WERI-Rb-1 (cell line): ENCODE results near the gene GID8.
"Not testable (repeated sequence)": the region's sequence is repeated elsewhere in the genome, so short reads cannot be mapped to it uniquely, and the experiment has no call there.

Source experiments
- DNase-seq: peaks from one replicate; pipeline ENCODE4 v3.0.0-alpha.2; 2020
- H3K27ac ChIP-seq: fragments of 250-450 bp; sonication (Bioruptor Pico); 2 replicates; pipeline ENCODE4 v1.5.1; 2020; ENCODE audit warnings: mild to moderate bottlenecking, moderate library complexity
- H3K27me3 ChIP-seq: fragments of 250-450 bp; sonication (Bioruptor Pico); 2 replicates; pipeline ENCODE4 v1.5.1; 2021; ENCODE audit warnings: mild to moderate bottlenecking, low read depth, moderate library complexity; ENCODE audit not compliant: insufficient read depth, severe bottlenecking
- H3K36me3 ChIP-seq: fragments of 250-450 bp; sonication (Bioruptor Pico); 2 replicates; pipeline ENCODE4 v1.5.1; 2020; ENCODE audit warnings: mild to moderate bottlenecking, moderate library complexity
- H3K4me3 ChIP-seq: 2 replicates; pipeline ENCODE4 v1.5.1; 2011; ENCODE audit warnings: low read depth, mild to moderate bottlenecking, control low read depth, low read length
- H3K9me3 ChIP-seq: fragments of 250-450 bp; sonication (Bioruptor Pico); 2 replicates; pipeline ENCODE4 v1.5.1; 2021; ENCODE audit warnings: mild to moderate bottlenecking, moderate library complexity; ENCODE audit not compliant: severe bottlenecking
- CTCF ChIP-seq: IDR thresholded peaks from 2 replicates; pipeline ENCODE4 v1.5.1; 2011; ENCODE audit warnings: low read depth, mild to moderate bottlenecking, control low read depth, inconsistent platforms, low read length

Gene GID8

GRCh38 chr20:62921119-62921687 lies 16.7 kb upstream of the GID8 start:
- H3K36me3 ChIP-seq = peaks cover 26% of the 10 kb centered on the region
- peak; percentile 76 for TF ChIP-seq CTCF
- no peaks in the 10 kb centered on the region for H3K27me3 ChIP-seq
- peak; percentile 70 for DNase-seq
- no peaks in the 10 kb centered on the region for H3K9me3 ChIP-seq
- H3K27ac ChIP-seq = no peak overlapping the region
- no peak overlapping the region for H3K4me3 ChIP-seq

GRCh38 chr20:62922451-62922921 lies 15.5 kb upstream of the GID8 start:
- H3K36me3 ChIP-seq = peaks cover 23% of the 10 kb centered on the region
- H3K9me3 ChIP-seq = no peaks in the 10 kb centered on the region
- no peak overlapping the region for H3K4me3 ChIP-seq
- no peaks in the 10 kb centered on the region for H3K27me3 ChIP-seq
- TF ChIP-seq CTCF = no peak
- DNase-seq = peak; percentile 0
- no peak overlapping the region for H3K27ac ChIP-seq

GRCh38 chr20:62923059-62923668 lies 14.8 kb upstream of the GID8 start:
- H3K4me3 ChIP-seq, H3K9me3 ChIP-seq, DNase-seq, H3K27me3 ChIP-seq, H3K27ac ChIP-seq: not testable (repeated sequence)
- H3K36me3 ChIP-seq = peaks cover 28% of the 10 kb centered on the region

- H3K9me3 ChIP-seq = no peaks in the 10 kb centered on the region
- H3K27ac ChIP-seq = no peak overlapping the region
- H3K27me3 ChIP-seq = no peaks in the 10 kb centered on the region
- no peak for DNase-seq
- peaks cover 30% of the 10 kb centered on the region for H3K36me3 ChIP-seq
- TF ChIP-seq CTCF = no peak
- H3K4me3 ChIP-seq = no peak overlapping the region
These were observed 14.1 kb upstream of the GID8 start for GRCh38 chr20:62923669-62924441.

- Histone ChIP-seq H3K27ac (peak overlapping the region; percentile 97), H3K4me3 (peak overlapping the region; percentile 65; the same call in 1 of the 2 replicates), H3K36me3 (peaks cover 30% of the 10 kb centered on the region), H3K27me3 (no peaks in the 10 kb centered on the region), H3K9me3 (no peaks in the 10 kb centered on the region)
- no peak for TF ChIP-seq CTCF
- no peak for DNase-seq
These were observed 13.4 kb upstream of the GID8 start for GRCh38 chr20:62924442-62925075.

- H3K4me3 ChIP-seq = peak overlapping the region; percentile 65
- DNase-seq = no peak
- peaks cover 26% of the 10 kb centered on the region for H3K36me3 ChIP-seq
- H3K27ac ChIP-seq = peak overlapping the region; percentile 97
- TF ChIP-seq CTCF = no peak
- no peaks in the 10 kb centered on the region for H3K9me3 ChIP-seq
- no peaks in the 10 kb centered on the region for H3K27me3 ChIP-seq
These were observed 12.9 kb upstream of the GID8 start for GRCh38 chr20:62925076-62925419.
